Measurements from ENCODE around the gene GARS1.

The GARS1 gene

DNA sequence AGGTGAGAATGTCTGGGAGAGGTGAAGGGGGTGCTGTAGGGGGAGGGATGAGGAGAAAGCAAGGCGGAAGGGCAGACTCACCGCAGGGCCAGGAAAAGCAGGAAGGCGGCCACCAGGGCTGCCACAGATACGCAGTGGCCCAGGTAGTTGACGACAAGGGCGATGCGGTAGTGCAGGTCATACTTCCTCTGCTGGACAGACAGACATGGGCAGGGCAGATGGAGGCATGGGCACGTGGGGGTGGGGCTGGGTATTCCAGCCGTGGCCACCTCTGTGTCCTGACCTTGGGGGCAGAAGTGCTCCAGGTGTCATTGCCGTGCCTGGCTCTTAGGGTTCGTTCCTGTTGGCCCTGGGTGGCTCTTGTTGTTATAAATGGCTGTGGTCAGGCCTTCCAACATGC is 70.8 kb downstream of the GARS1 start:
- Histone ChIP-seq H4K8ac (ENCODE audit: low read length) (no peak overlapping the region), H3K36me3 (ENCODE audit: control insufficient read depth in 1 of 2, insufficient read depth in 2 of 2, low read depth in 1 of 2, low read length in 2 of 2) (no peaks in the 10 kb centered on the region), H4K91ac (ENCODE audit: low read length) (no peak overlapping the region), H3K79me1 (replicated peaks; ENCODE audit: low read length, poor library complexity, severe bottlenecking) (no peaks in the 10 kb centered on the region), H3K18ac (ENCODE audit: low read depth in 1 of 2, low read length in 2 of 2) (no peak overlapping the region), H2AFZ (ENCODE audit: low read depth, low read length) (no peak overlapping the region), H2AK5ac (ENCODE audit: low read length, severe bottlenecking) (no peak overlapping the region), H3K4me3 (ENCODE audit: insufficient read depth in 1 of 2, low read depth in 1 of 2, low read length in 2 of 2) (no peak overlapping the region), H2BK5ac (ENCODE audit: low read depth, low read length, poor library complexity, severe bottlenecking) (no peak overlapping the region), H3K4me2 (ENCODE audit: low read length, poor library complexity, severe bottlenecking) (no peak overlapping the region), H2BK120ac (ENCODE audit: low read depth, low read length) (no peak overlapping the region), H3K4ac (ENCODE audit: low read depth in 1 of 2, low read length in 2 of 2) (no peak overlapping the region), H2BK15ac (ENCODE audit: low read depth, poor library complexity, severe bottlenecking) (no peak overlapping the region), H3K23ac (ENCODE audit: low read length in 2 of 2) (no peak overlapping the region), H3K27me3 (ENCODE audit: control insufficient read depth in 1 of 2, insufficient read depth in 1 of 2, low read length in 2 of 2) (peaks cover 65 to 94% of the 10 kb centered on the region in 2 experiments), H3K9me3 (ENCODE audit: control insufficient read depth, low read length) (no peaks in the 10 kb centered on the region), H3K9ac (ENCODE audit: low read length) (no peak overlapping the region), H3K27ac (ENCODE audit: low read length, poor library complexity, severe bottlenecking) (no peak overlapping the region), H2BK12ac (ENCODE audit: low read length in 2 of 2) (no peak overlapping the region), H3K14ac (ENCODE audit: low read length in 2 of 2) (no peak overlapping the region), H3K4me1 (ENCODE audit: control insufficient read depth, insufficient read depth, low read depth, low read length) (no peaks in the 10 kb centered on the region)
- no peak for DNase-seq
- 83% methylated on average over 11 of the region's 11 CpGs for WGBS

DNA sequence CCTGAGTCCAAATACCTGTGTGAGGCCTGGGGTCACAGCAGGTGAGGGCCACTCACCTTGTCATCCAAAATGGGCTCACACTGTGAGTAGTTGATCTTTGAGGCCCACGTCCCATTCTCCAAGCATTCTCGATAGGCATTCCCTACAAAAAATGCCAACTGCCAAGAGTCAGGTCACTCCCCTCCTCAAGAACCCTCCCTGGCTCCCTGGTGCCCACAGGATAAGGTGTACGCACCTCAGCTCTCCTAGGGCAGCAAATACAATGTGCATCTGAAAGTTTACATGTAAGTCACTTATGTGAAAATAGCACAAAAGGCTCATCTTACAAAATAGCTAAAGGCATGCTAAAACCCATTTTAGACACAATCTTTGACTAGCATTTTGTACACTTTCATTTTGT is 72.5 kb downstream of the GARS1 start:
- H3K9me3 ChIP-seq (ENCODE audit: control insufficient read depth, low read length): no peaks in the 10 kb centered on the region
- H2AFZ ChIP-seq (ENCODE audit: low read depth, low read length): no peak overlapping the region
- no peak overlapping the region for H3K4me3 ChIP-seq (ENCODE audit: insufficient read depth in 1 of 2, low read depth in 1 of 2, low read length in 2 of 2)
- no peak overlapping the region for H3K18ac ChIP-seq (ENCODE audit: low read depth in 1 of 2, low read length in 2 of 2)
- H3K14ac ChIP-seq (ENCODE audit: low read length in 2 of 2): no peak overlapping the region
- no peak overlapping the region for H4K91ac ChIP-seq (ENCODE audit: low read length)
- no peak overlapping the region for H3K23ac ChIP-seq (ENCODE audit: low read length in 2 of 2)
- H3K4me1 ChIP-seq (ENCODE audit: control insufficient read depth, insufficient read depth, low read depth, low read length): no peaks in the 10 kb centered on the region
- H2AK5ac ChIP-seq (ENCODE audit: low read length, severe bottlenecking): no peak overlapping the region
- H4K8ac ChIP-seq (ENCODE audit: low read length): no peak overlapping the region
- no peak overlapping the region for H2BK5ac ChIP-seq (ENCODE audit: low read depth, low read length, poor library complexity, severe bottlenecking)
- H3K79me1 ChIP-seq (replicated peaks; ENCODE audit: low read length, poor library complexity, severe bottlenecking): no peaks in the 10 kb centered on the region
- H2BK15ac ChIP-seq (ENCODE audit: low read depth, poor library complexity, severe bottlenecking): no peak overlapping the region
- H3K4ac ChIP-seq (ENCODE audit: low read depth in 1 of 2, low read length in 2 of 2): no peak overlapping the region
- no peak overlapping the region for H2BK12ac ChIP-seq (ENCODE audit: low read length in 2 of 2)
- no peak overlapping the region for H3K27ac ChIP-seq (ENCODE audit: low read length, poor library complexity, severe bottlenecking)
- no peak overlapping the region for H2BK120ac ChIP-seq (ENCODE audit: low read depth, low read length)
- H3K27me3 ChIP-seq (ENCODE audit: control insufficient read depth in 1 of 2, insufficient read depth in 1 of 2, low read length in 2 of 2): peaks cover 53 to 82% of the 10 kb centered on the region in 2 experiments
- H3K36me3 ChIP-seq (ENCODE audit: control insufficient read depth in 1 of 2, insufficient read depth in 2 of 2, low read depth in 1 of 2, low read length in 2 of 2): no peaks in the 10 kb centered on the region
- 80% methylated on average over 3 of the region's 3 CpGs for WGBS
- no peak for DNase-seq
- no peak overlapping the region for H3K9ac ChIP-seq (ENCODE audit: low read length)
- H3K4me2 ChIP-seq (ENCODE audit: low read length, poor library complexity, severe bottlenecking): no peak overlapping the region

DNA sequence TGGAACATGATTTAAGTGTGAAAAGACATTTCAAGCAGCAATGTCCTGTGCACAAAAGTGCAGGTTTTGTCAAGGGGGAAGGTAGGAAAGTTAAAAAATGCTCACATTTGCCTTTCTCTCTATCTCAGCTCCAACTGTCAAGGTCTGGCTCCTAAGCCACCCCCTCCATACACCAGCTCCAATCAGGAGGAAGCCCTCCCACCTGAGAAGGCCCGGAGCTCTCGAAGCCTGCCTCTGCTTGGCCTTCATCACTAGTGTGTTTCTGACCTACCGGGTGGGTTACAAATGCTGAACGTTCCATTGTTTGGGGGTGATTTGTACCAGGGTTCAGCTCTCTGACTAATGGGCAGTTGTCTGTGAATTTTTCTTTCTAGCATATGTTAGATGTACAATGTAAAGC is 73.4 kb downstream of the GARS1 start:
- Histone ChIP-seq H3K4ac (ENCODE audit: low read depth in 1 of 2, low read length in 2 of 2) (no peak overlapping the region), H3K18ac (ENCODE audit: low read depth in 1 of 2, low read length in 2 of 2) (no peak overlapping the region), H2AFZ (ENCODE audit: low read depth, low read length) (no peak overlapping the region), H3K36me3 (ENCODE audit: control insufficient read depth in 1 of 2, insufficient read depth in 2 of 2, low read depth in 1 of 2, low read length in 2 of 2) (no peaks in the 10 kb centered on the region), H2BK120ac (ENCODE audit: low read depth, low read length) (no peak overlapping the region), H3K23ac (ENCODE audit: low read length in 2 of 2) (no peak overlapping the region), H3K9me3 (ENCODE audit: control insufficient read depth, low read length) (no peaks in the 10 kb centered on the region), H3K79me1 (replicated peaks; ENCODE audit: low read length, poor library complexity, severe bottlenecking) (no peaks in the 10 kb centered on the region), H4K91ac (ENCODE audit: low read length) (no peak overlapping the region), H4K8ac (ENCODE audit: low read length) (no peak overlapping the region), H3K27me3 (ENCODE audit: control insufficient read depth in 1 of 2, insufficient read depth in 1 of 2, low read length in 2 of 2) (peaks cover 47 to 78% of the 10 kb centered on the region in 2 experiments), H2AK5ac (ENCODE audit: low read length, severe bottlenecking) (no peak overlapping the region), H3K27ac (ENCODE audit: low read length, poor library complexity, severe bottlenecking) (no peak overlapping the region), H3K4me3 (ENCODE audit: insufficient read depth in 1 of 2, low read depth in 1 of 2, low read length in 2 of 2) (no peak overlapping the region), H2BK5ac (ENCODE audit: low read depth, low read length, poor library complexity, severe bottlenecking) (no peak overlapping the region), H2BK15ac (ENCODE audit: low read depth, poor library complexity, severe bottlenecking) (no peak overlapping the region), H2BK12ac (ENCODE audit: low read length in 2 of 2) (no peak overlapping the region), H3K14ac (ENCODE audit: low read length in 2 of 2) (no peak overlapping the region), H3K4me1 (ENCODE audit: control insufficient read depth, insufficient read depth, low read depth, low read length) (no peaks in the 10 kb centered on the region), H3K9ac (ENCODE audit: low read length) (no peak overlapping the region), H3K4me2 (ENCODE audit: low read length, poor library complexity, severe bottlenecking) (no peak overlapping the region)
- WGBS: 90% methylated on average over 4 of the region's 4 CpGs
- no peak for DNase-seq

DNA sequence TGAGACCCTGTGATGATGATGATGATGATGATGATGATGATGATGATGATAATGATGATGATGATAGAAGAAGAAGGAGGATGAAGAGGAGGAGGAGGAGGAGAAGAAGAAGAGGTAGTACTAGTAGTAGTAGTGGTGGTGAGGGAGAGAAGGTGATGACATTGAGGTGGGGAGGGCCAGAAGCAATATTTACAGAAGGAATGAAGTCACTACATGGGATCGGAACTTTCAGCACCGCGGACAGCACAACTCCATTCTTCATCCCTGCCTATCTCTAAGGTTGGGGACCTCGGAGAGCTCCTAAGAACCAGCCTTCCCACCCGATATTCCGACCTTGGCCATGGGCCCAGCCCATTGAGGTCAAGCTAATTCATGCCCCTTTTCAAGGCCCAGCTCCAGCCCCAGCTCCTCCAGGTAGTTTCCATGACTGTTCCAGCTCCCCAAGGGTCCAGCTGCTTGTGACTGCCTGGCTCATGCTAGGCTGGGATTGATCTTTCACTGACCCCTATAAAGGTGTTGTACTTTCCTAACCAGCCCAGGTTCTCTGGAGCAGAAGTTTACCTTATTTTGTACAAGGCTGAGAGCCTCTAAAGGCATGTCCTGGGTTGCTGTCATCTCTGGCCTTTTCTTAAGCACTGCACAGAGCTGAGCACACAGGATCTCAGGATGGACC is 77.3 kb downstream of the GARS1 start:
- Histone ChIP-seq H4K91ac (ENCODE audit: low read length) (no peak overlapping the region), H3K4me1 (ENCODE audit: control insufficient read depth, insufficient read depth, low read depth, low read length) (no peaks in the 10 kb centered on the region), H2AK5ac (ENCODE audit: low read length, severe bottlenecking) (no peak overlapping the region), H3K79me1 (replicated peaks; ENCODE audit: low read length, poor library complexity, severe bottlenecking) (no peaks in the 10 kb centered on the region), H3K9ac (ENCODE audit: low read length) (no peak overlapping the region), H2BK12ac (ENCODE audit: low read length in 2 of 2) (no peak overlapping the region), H2AFZ (ENCODE audit: low read depth, low read length) (no peak overlapping the region), H2BK5ac (ENCODE audit: low read depth, low read length, poor library complexity, severe bottlenecking) (no peak overlapping the region), H3K9me3 (ENCODE audit: control insufficient read depth, low read length) (no peaks in the 10 kb centered on the region), H4K8ac (ENCODE audit: low read length) (no peak overlapping the region), H3K18ac (ENCODE audit: low read depth in 1 of 2, low read length in 2 of 2) (no peak overlapping the region), H3K36me3 (ENCODE audit: control insufficient read depth in 1 of 2, insufficient read depth in 2 of 2, low read depth in 1 of 2, low read length in 2 of 2) (no peaks in the 10 kb centered on the region), H3K4me2 (ENCODE audit: low read length, poor library complexity, severe bottlenecking) (no peak overlapping the region), H3K23ac (ENCODE audit: low read length in 2 of 2) (no peak overlapping the region), H3K4me3 (ENCODE audit: insufficient read depth in 1 of 2, low read depth in 1 of 2, low read length in 2 of 2) (no peak overlapping the region), H3K14ac (ENCODE audit: low read length in 2 of 2) (no peak overlapping the region), H2BK15ac (ENCODE audit: low read depth, poor library complexity, severe bottlenecking) (no peak overlapping the region), H2BK120ac (ENCODE audit: low read depth, low read length) (no peak overlapping the region), H3K4ac (ENCODE audit: low read depth in 1 of 2, low read length in 2 of 2) (no peak overlapping the region), H3K27ac (ENCODE audit: low read length, poor library complexity, severe bottlenecking) (no peak overlapping the region), H3K27me3 (ENCODE audit: control insufficient read depth in 1 of 2, insufficient read depth in 1 of 2, low read length in 2 of 2) (peaks cover 55 to 74% of the 10 kb centered on the region in 2 experiments)
- peak; percentile 81 for DNase-seq
- 16% methylated on average over 6 of the region's 6 CpGs for WGBS
